Liver (tissue), 9 donors: ENCODE measurements around the gene DCLK2. TPM values are rescaled to one million over a fixed set of nuclear protein-coding genes. Genes with fewer than 3 reads are reported as not detected.

Experiments
- DNase-seq: peaks from one replicate; pipeline ENCODE4 v3.0.0-alpha.2; 2017; ENCODE audit warnings: low spot score
- H3K27ac ChIP-seq, 2 donors: one replicate each; pipeline ENCODE4 v1.7.0; 2013; ENCODE audit warnings: inconsistent platforms in 2 of 2, low read length in 2 of 2, control low read depth in 1 of 2, low read depth in 1 of 2, mild to moderate bottlenecking in 1 of 2
- H3K27me3 ChIP-seq, 4 donors: one replicate each; pipeline versions ENCODE4 v1.6.1 to v1.7.0; 2013; ENCODE audit warnings: low read length in 3 of 4, inconsistent platforms in 1 of 4, mild to moderate bottlenecking in 1 of 4, moderate library complexity in 1 of 4; ENCODE audit not compliant: control insufficient read depth in 4 of 4, insufficient read depth in 4 of 4
- H3K36me3 ChIP-seq, 4 donors: one replicate each; pipeline versions ENCODE4 v1.6.1 to v1.7.0; 2013; ENCODE audit warnings: low read length in 3 of 4, mild to moderate bottlenecking in 3 of 4, low read depth in 1 of 4, moderate library complexity in 1 of 4; ENCODE audit not compliant: control insufficient read depth in 4 of 4, insufficient read depth in 3 of 4
- H3K4me1 ChIP-seq, 4 donors: one replicate each; pipeline versions ENCODE4 v1.6.1 to v1.7.0; 2013; ENCODE audit warnings: low read length in 3 of 4, mild to moderate bottlenecking in 3 of 4, moderate library complexity in 1 of 4; ENCODE audit not compliant: control insufficient read depth in 4 of 4, insufficient read depth in 4 of 4
- H3K4me3 ChIP-seq, 3 donors: one replicate each; pipeline versions ENCODE4 v1.6.1 to v1.7.0; 2013; ENCODE audit warnings: low read length in 3 of 3, control low read depth in 1 of 3, low read depth in 1 of 3, mild to moderate bottlenecking in 1 of 3
- H3K9ac ChIP-seq, 2 donors: one replicate each; pipeline ENCODE4 v1.7.0; 2013; ENCODE audit warnings: low read length in 2 of 2, mild to moderate bottlenecking in 2 of 2, moderate library complexity in 2 of 2, control low read depth in 1 of 2, low read depth in 1 of 2
- H3K9me3 ChIP-seq, 4 donors: one replicate each; pipeline versions ENCODE4 v1.6.1 to v1.7.0; 2013; ENCODE audit warnings: low read length in 3 of 4; ENCODE audit not compliant: control insufficient read depth in 4 of 4
- ATF3 ChIP-seq: IDR thresholded peaks from 2 replicates; pipeline ENCODE4 v1.6.1; 2016; ENCODE audit warnings: antibody characterized with exemption
- EGR1 ChIP-seq, 2 donors: IDR thresholded peaks; 2 replicates each; pipeline ENCODE4 v1.6.1; 2016 to 2018; ENCODE audit warnings: antibody characterized with exemption in 2 of 2, low read depth in 2 of 2
- FOXA1 ChIP-seq: IDR thresholded peaks from 2 replicates; pipeline ENCODE4 v1.6.1; 2016; ENCODE audit warnings: antibody characterized with exemption
- FOXA2 ChIP-seq: IDR thresholded peaks from 2 replicates; pipeline ENCODE4 v1.6.1; 2016; ENCODE audit warnings: antibody characterized with exemption
- GABPA ChIP-seq, 2 donors: IDR thresholded peaks in 1 of 2; conservative IDR thresholded peaks in 1 of 2; 2 replicates each; pipeline ENCODE4 v1.6.1; 2016; ENCODE audit warnings: antibody characterized with exemption in 2 of 2, mild to moderate bottlenecking in 1 of 2, moderate library complexity in 1 of 2
- HNF4A ChIP-seq, 2 donors: conservative IDR thresholded peaks; 2 replicates each; pipeline ENCODE4 v1.6.1; 2016; ENCODE audit warnings: antibody characterized with exemption in 2 of 2, mild to moderate bottlenecking in 2 of 2
- HNF4G ChIP-seq: IDR thresholded peaks from 2 replicates; pipeline ENCODE4 v1.6.1; 2016; ENCODE audit warnings: antibody characterized with exemption
- JUND ChIP-seq, 2 donors: IDR thresholded peaks; 2 replicates each; pipeline ENCODE4 v1.6.1; 2016; ENCODE audit warnings: antibody characterized with exemption in 2 of 2
- NR2F2 ChIP-seq: IDR thresholded peaks from 2 replicates; pipeline ENCODE4 v1.6.1; 2016; ENCODE audit warnings: antibody characterized with exemption
- RAD21 ChIP-seq, 2 donors: IDR thresholded peaks; 2 replicates each; pipeline ENCODE4 v1.6.1; 2016; ENCODE audit warnings: antibody characterized with exemption in 2 of 2, mild to moderate bottlenecking in 2 of 2
- TAF1 ChIP-seq: conservative IDR thresholded peaks from 2 replicates; pipeline ENCODE4 v1.6.1; 2016; ENCODE audit warnings: antibody characterized with exemption, mild to moderate bottlenecking
- YY1 ChIP-seq: IDR thresholded peaks from 2 replicates; pipeline ENCODE4 v1.6.1; 2016; ENCODE audit warnings: antibody characterized with exemption, mild to moderate bottlenecking
- ZBTB33 ChIP-seq: IDR thresholded peaks from 2 replicates; pipeline ENCODE4 v1.6.1; 2016; ENCODE audit warnings: antibody characterized with exemption
- WGBS: extraction: QIAGEN DNeasy Blood & Tissue Kit; methylation state at CpG from one replicate; pipeline ENCODE4 v1.1.7; 2013; 5-methylcytosine and 5-hydroxymethylcytosine counted together
- polyA plus RNA-seq, 2 donors: library from polyadenylated mRNA; stranded (reverse) in 1 of 2; unstranded in 1 of 2; fragments of 200-250 nt in 1 of 2; fragments of >200 nt in 1 of 2; fragmentation: Nextera tagmentation in 1 of 2; extraction: Ambion mirVana in 1 of 2; gene quantifications; one replicate each; pipeline versions ENCODE4 v1.2.1 to v1.2.3, GENCODE V29; 2013 to 2015
- total RNA-seq, 2 donors: library from RNA; depleted of rRNA; stranded (reverse); fragments of >200 nt; gene quantifications; one replicate each; pipeline ENCODE4 v1.2.3, GENCODE V29; 2014
- TF ChIP-seq, protein P1 (sequence below): IDR thresholded peaks from 2 replicates; pipeline ENCODE4 v1.6.1; 2016; ENCODE audit warnings: antibody characterized with exemption
- TF ChIP-seq, protein P2 (sequence below): IDR thresholded peaks from 2 replicates; pipeline ENCODE4 v1.6.1; 2016; ENCODE audit warnings: antibody characterized with exemption, mild to moderate bottlenecking
- donor health status: healthy.
- donor health status: healthy.
- donor health status: healthy.
- donor health status: healthy.
- donor health status: healthy.

Gene DCLK2
- total and polyA plus RNA-seq, 4 donors: 0.14 to 1.7 (median 0.50) TPM

- TF ChIP-seq ZBTB33 (no peak), FOXA1 (no peak), GABPA (IDR thresholded peaks at IDR 0.05 in 1 of 2, conservative IDR thresholded peaks at IDR 0.05 in 1 of 2) (no peak), YY1 (no peak), JUND (IDR thresholded peaks at IDR 0.05) (no peak), EGR1 (IDR thresholded peaks at IDR 0.05; ENCODE audit: low read depth in 2 of 2) (no peak), RAD21 (IDR thresholded peaks at IDR 0.05) (no peak), NR2F2 (no peak), TAF1 (no peak), ATF3 (no peak)
- TF ChIP-seq, protein P1, sequence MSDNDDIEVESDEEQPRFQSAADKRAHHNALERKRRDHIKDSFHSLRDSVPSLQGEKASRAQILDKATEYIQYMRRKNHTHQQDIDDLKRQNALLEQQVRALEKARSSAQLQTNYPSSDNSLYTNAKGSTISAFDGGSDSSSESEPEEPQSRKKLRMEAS: no peak
These were observed 156.0 kb downstream of the DCLK2 start (continued) for GRCh38 chr4:150234246-150234645.

DNA sequence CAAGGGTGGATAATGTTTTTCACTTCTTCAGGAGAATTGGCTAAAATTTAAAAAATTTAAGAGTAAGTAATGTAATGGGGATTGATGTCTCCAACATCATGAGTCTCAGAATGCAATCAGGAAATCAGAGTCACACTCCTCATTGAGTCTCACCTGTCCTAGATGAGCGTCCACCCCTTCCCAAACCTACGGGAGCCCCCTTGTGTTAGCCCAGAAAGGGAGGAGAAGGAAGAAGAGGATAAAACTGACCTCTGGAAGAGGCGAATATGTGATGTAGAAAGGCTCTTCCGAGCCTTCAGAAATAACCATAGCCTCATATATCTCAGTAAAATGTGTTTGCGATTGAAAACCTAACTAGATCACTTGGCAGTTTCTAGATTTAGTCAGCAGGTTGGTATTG is 157.1 kb downstream of the DCLK2 start:
- H3K4me3 ChIP-seq: no peak overlapping the region
- H3K36me3 ChIP-seq: no peaks in the 10 kb centered on the region
- H3K27ac ChIP-seq: no peak overlapping the region
- DNase-seq: no peak
- no peaks in the 10 kb centered on the region for H3K9me3 ChIP-seq
- no peaks in the 10 kb centered on the region for H3K27me3 ChIP-seq
- TF ChIP-seq, protein P2, sequence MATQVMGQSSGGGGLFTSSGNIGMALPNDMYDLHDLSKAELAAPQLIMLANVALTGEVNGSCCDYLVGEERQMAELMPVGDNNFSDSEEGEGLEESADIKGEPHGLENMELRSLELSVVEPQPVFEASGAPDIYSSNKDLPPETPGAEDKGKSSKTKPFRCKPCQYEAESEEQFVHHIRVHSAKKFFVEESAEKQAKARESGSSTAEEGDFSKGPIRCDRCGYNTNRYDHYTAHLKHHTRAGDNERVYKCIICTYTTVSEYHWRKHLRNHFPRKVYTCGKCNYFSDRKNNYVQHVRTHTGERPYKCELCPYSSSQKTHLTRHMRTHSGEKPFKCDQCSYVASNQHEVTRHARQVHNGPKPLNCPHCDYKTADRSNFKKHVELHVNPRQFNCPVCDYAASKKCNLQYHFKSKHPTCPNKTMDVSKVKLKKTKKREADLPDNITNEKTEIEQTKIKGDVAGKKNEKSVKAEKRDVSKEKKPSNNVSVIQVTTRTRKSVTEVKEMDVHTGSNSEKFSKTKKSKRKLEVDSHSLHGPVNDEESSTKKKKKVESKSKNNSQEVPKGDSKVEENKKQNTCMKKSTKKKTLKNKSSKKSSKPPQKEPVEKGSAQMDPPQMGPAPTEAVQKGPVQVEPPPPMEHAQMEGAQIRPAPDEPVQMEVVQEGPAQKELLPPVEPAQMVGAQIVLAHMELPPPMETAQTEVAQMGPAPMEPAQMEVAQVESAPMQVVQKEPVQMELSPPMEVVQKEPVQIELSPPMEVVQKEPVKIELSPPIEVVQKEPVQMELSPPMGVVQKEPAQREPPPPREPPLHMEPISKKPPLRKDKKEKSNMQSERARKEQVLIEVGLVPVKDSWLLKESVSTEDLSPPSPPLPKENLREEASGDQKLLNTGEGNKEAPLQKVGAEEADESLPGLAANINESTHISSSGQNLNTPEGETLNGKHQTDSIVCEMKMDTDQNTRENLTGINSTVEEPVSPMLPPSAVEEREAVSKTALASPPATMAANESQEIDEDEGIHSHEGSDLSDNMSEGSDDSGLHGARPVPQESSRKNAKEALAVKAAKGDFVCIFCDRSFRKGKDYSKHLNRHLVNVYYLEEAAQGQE: no peak
- TF ChIP-seq HNF4A (conservative IDR thresholded peaks at IDR 0.05) (no peak), EGR1 (IDR thresholded peaks at IDR 0.05; ENCODE audit: low read depth in 2 of 2) (no peak), ATF3 (no peak), TAF1 (no peak), YY1 (no peak), NR2F2 (no peak), FOXA2 (no peak), HNF4G (no peak), ZBTB33 (no peak)
- peaks cover 0 to 19% (median 15%) of the 10 kb centered on the region in 4 donors for H3K4me1 ChIP-seq
- H3K9ac ChIP-seq: no peak overlapping the region
- 94% methylated on average over 5 of the region's 5 CpGs for WGBS
